Dendritic cell treated with granulocyte-macrophage colony-stimulating factor and Interleukin-4, amounts not matched to agents 40 ng/mL and 50 ng/mL, for 4 days (primary cell): ENCODE results near the gene NCAM2.

Experiments used
- H3K27ac Mint-ChIP-seq: one replicate; pipeline ENCODE4 v1.8.0; 2022; ENCODE audit warnings: mild to moderate bottlenecking, mixed read lengths
- H3K27me3 Mint-ChIP-seq: one replicate; pipeline ENCODE4 v1.8.0; 2022; ENCODE audit warnings: mild to moderate bottlenecking, mixed read lengths
- H3K36me3 Mint-ChIP-seq: one replicate; pipeline ENCODE4 v1.8.0; 2022; ENCODE audit warnings: low read depth, mixed read lengths
- H3K4me1 Mint-ChIP-seq: one replicate; pipeline ENCODE4 v1.8.0; 2022; ENCODE audit warnings: low read depth, mixed read lengths
- H3K4me3 Mint-ChIP-seq: one replicate; pipeline ENCODE4 v1.8.0; 2022; ENCODE audit warnings: mild to moderate bottlenecking, moderate library complexity, mixed read lengths
- H3K9me3 Mint-ChIP-seq: one replicate; pipeline ENCODE4 v1.8.0; 2022; ENCODE audit warnings: mixed read lengths
- intact Hi-C: fragments of 100-400 bp; cut with micrococcal nuclease; formaldehyde crosslinking; loops from one replicate; pipeline ENCODE4 v1.15.0; 2022

Gene NCAM2

GRCh38 chr21:21001591-21002100 lies 3.4 kb downstream of the NCAM2 start:
- no peak overlapping the region for H3K27ac Mint-ChIP-seq
- H3K4me1 Mint-ChIP-seq = peaks cover 25% of the 10 kb centered on the region
- H3K9me3 Mint-ChIP-seq = no peaks in the 10 kb centered on the region
- intact Hi-C loops = no loop called here
- no peaks in the 10 kb centered on the region for H3K36me3 Mint-ChIP-seq
- no peak overlapping the region for H3K4me3 Mint-ChIP-seq
- peaks cover 22% of the 10 kb centered on the region for H3K27me3 Mint-ChIP-seq

- Mint-ChIP-seq H3K27ac (no peak overlapping the region), H3K4me1 (peaks cover 20% of the 10 kb centered on the region), H3K4me3 (no peak overlapping the region), H3K27me3 (peaks cover 17% of the 10 kb centered on the region), H3K9me3 (no peaks in the 10 kb centered on the region), H3K36me3 (no peaks in the 10 kb centered on the region)
- intact Hi-C loops = no loop called here
These were observed 3.9 kb downstream of the NCAM2 start for GRCh38 chr21:21002153-21002552.

- intact Hi-C loops = loop anchor here (1.0 kb wide), 1 partner anchor 99 kb away; no protein-coding TSS in a partner anchor
- H3K36me3 Mint-ChIP-seq = no peaks in the 10 kb centered on the region
These were observed 5.5 kb downstream of the NCAM2 start for GRCh38 chr21:21003701-21004100.

GRCh38 chr21:21007606-21008005 lies 9.4 kb downstream of the NCAM2 start:
- no peak overlapping the region for H3K4me3 Mint-ChIP-seq
- intact Hi-C loops = no loop called here

More at GRCh38 chr21:21003701-21004100, 5.5 kb downstream of the NCAM2 start:
- no peak overlapping the region for H3K4me3 Mint-ChIP-seq
- no peaks in the 10 kb centered on the region for H3K9me3 Mint-ChIP-seq
- no peak overlapping the region for H3K27ac Mint-ChIP-seq
- H3K4me1 Mint-ChIP-seq = peaks cover 10% of the 10 kb centered on the region
- peaks cover 3% of the 10 kb centered on the region for H3K27me3 Mint-ChIP-seq

GRCh38 chr21:21010228-21010627 lies 12.0 kb downstream of the NCAM2 start:
- Mint-ChIP-seq H3K4me1 (peaks cover 7% of the 10 kb centered on the region), H3K4me3 (no peak overlapping the region), H3K36me3 (no peaks in the 10 kb centered on the region), H3K9me3 (no peaks in the 10 kb centered on the region), H3K27ac (no peak overlapping the region), H3K27me3 (no peaks in the 10 kb centered on the region)
- intact Hi-C loops = no loop called here

More at GRCh38 chr21:21007606-21008005, 9.4 kb downstream of the NCAM2 start:
- H3K36me3 Mint-ChIP-seq = no peaks in the 10 kb centered on the region
- H3K4me1 Mint-ChIP-seq = peaks cover 7% of the 10 kb centered on the region
- H3K27ac Mint-ChIP-seq = no peak overlapping the region
- no peaks in the 10 kb centered on the region for H3K27me3 Mint-ChIP-seq
- H3K9me3 Mint-ChIP-seq = no peaks in the 10 kb centered on the region

GRCh38 chr21:21010698-21011097 lies 12.5 kb downstream of the NCAM2 start:
- no peaks in the 10 kb centered on the region for H3K9me3 Mint-ChIP-seq
- H3K4me1 Mint-ChIP-seq = peaks cover 7% of the 10 kb centered on the region
- no peaks in the 10 kb centered on the region for H3K27me3 Mint-ChIP-seq
- no peak overlapping the region for H3K27ac Mint-ChIP-seq
- no peaks in the 10 kb centered on the region for H3K36me3 Mint-ChIP-seq
- H3K4me3 Mint-ChIP-seq = no peak overlapping the region
- intact Hi-C loops = no loop called here

GRCh38 chr21:21018821-21019220 lies 20.6 kb downstream of the NCAM2 start:
- no peaks in the 10 kb centered on the region for H3K27me3 Mint-ChIP-seq
- H3K9me3 Mint-ChIP-seq = no peaks in the 10 kb centered on the region
- no peak overlapping the region for H3K4me3 Mint-ChIP-seq
- intact Hi-C loops = no loop called here
- no peaks in the 10 kb centered on the region for H3K36me3 Mint-ChIP-seq
- no peak overlapping the region for H3K27ac Mint-ChIP-seq
- no peaks in the 10 kb centered on the region for H3K4me1 Mint-ChIP-seq

GRCh38 chr21:21019681-21020080 lies 21.5 kb downstream of the NCAM2 start:
- H3K4me3 Mint-ChIP-seq = no peak overlapping the region
- no peaks in the 10 kb centered on the region for H3K36me3 Mint-ChIP-seq
- no peaks in the 10 kb centered on the region for H3K27me3 Mint-ChIP-seq
- no peak overlapping the region for H3K27ac Mint-ChIP-seq
- no peaks in the 10 kb centered on the region for H3K4me1 Mint-ChIP-seq
- no peaks in the 10 kb centered on the region for H3K9me3 Mint-ChIP-seq
- intact Hi-C loops = no loop called here

- Mint-ChIP-seq H3K4me3 (no peak overlapping the region), H3K9me3 (no peaks in the 10 kb centered on the region), H3K27ac (no peak overlapping the region), H3K36me3 (no peaks in the 10 kb centered on the region), H3K4me1 (peaks cover 18% of the 10 kb centered on the region), H3K27me3 (no peaks in the 10 kb centered on the region)
- intact Hi-C loops = no loop called here
These were observed 27.5 kb downstream of the NCAM2 start for GRCh38 chr21:21025742-21026141.

- intact Hi-C loops = no loop called here
- H3K36me3 Mint-ChIP-seq = no peaks in the 10 kb centered on the region
- H3K27ac Mint-ChIP-seq = no peak overlapping the region
- H3K4me3 Mint-ChIP-seq = no peak overlapping the region
- H3K9me3 Mint-ChIP-seq = no peaks in the 10 kb centered on the region
- H3K27me3 Mint-ChIP-seq = no peaks in the 10 kb centered on the region
- H3K4me1 Mint-ChIP-seq = peaks cover 20% of the 10 kb centered on the region
These were observed 30.1 kb downstream of the NCAM2 start for GRCh38 chr21:21028275-21028820.

GRCh38 chr21:21029164-21029563 lies 31.0 kb downstream of the NCAM2 start:
- Mint-ChIP-seq H3K36me3 (no peaks in the 10 kb centered on the region), H3K4me1 (peaks cover 28% of the 10 kb centered on the region), H3K9me3 (no peaks in the 10 kb centered on the region), H3K4me3 (no peak overlapping the region), H3K27ac (no peak overlapping the region), H3K27me3 (no peaks in the 10 kb centered on the region)
- intact Hi-C loops = no loop called here

- Mint-ChIP-seq H3K36me3 (no peaks in the 10 kb centered on the region), H3K4me3 (no peak overlapping the region)
These were observed 32.1 kb downstream of the NCAM2 start for GRCh38 chr21:21030311-21030710.

GRCh38 chr21:21034036-21034435 lies 35.8 kb downstream of the NCAM2 start:
- H3K27ac Mint-ChIP-seq = no peak overlapping the region
- no peaks in the 10 kb centered on the region for H3K36me3 Mint-ChIP-seq
- H3K4me1 Mint-ChIP-seq = peaks cover 20% of the 10 kb centered on the region
- no peaks in the 10 kb centered on the region for H3K9me3 Mint-ChIP-seq
- no peaks in the 10 kb centered on the region for H3K27me3 Mint-ChIP-seq
- no peak overlapping the region for H3K4me3 Mint-ChIP-seq
- intact Hi-C loops = no loop called here

More at GRCh38 chr21:21030311-21030710, 32.1 kb downstream of the NCAM2 start:
- intact Hi-C loops = no loop called here
- Mint-ChIP-seq H3K27me3 (no peaks in the 10 kb centered on the region), H3K27ac (no peak overlapping the region), H3K9me3 (no peaks in the 10 kb centered on the region), H3K4me1 (peaks cover 30% of the 10 kb centered on the region)

- no peaks in the 10 kb centered on the region for H3K9me3 Mint-ChIP-seq
- H3K27me3 Mint-ChIP-seq = no peaks in the 10 kb centered on the region
- H3K27ac Mint-ChIP-seq = no peak overlapping the region
- intact Hi-C loops = no loop called here
- H3K36me3 Mint-ChIP-seq = no peaks in the 10 kb centered on the region
- H3K4me3 Mint-ChIP-seq = no peak overlapping the region
- H3K4me1 Mint-ChIP-seq = no peaks in the 10 kb centered on the region
These were observed 41.5 kb downstream of the NCAM2 start for GRCh38 chr21:21039624-21040170.

- H3K9me3 Mint-ChIP-seq = no peaks in the 10 kb centered on the region
- H3K36me3 Mint-ChIP-seq = no peaks in the 10 kb centered on the region
- H3K4me3 Mint-ChIP-seq = no peak overlapping the region
- intact Hi-C loops = no loop called here
- H3K27ac Mint-ChIP-seq = no peak overlapping the region
- no peaks in the 10 kb centered on the region for H3K27me3 Mint-ChIP-seq
- peaks cover 16% of the 10 kb centered on the region for H3K4me1 Mint-ChIP-seq
These were observed 47.3 kb downstream of the NCAM2 start for GRCh38 chr21:21045518-21045917.
